ENCODE data around the gene SLC35A5.

The SLC35A5 gene

DNA sequence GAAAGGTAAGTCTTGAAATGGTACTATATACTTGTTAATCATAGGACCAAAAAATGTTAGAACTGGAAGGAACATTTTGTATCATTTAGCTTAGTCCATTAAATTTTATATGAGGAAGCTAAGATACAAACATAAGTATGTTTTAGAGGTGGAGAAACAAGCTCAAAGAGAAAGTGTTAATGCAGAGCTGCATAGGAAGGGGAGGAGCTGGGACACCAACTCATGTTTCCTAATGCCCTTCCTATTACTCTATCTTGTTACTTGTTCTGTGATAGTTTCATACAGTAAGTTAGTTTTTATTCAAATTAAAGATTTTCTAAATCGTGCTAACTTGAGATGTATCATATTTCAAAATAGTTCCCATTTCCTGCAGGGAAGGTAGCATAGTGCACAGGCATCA lies 7.4 kb downstream of the SLC35A5 start:
- no peak overlapping the region for H3K4me3 ChIP-seq (ENCODE audit: low read depth, low read length)

DNA sequence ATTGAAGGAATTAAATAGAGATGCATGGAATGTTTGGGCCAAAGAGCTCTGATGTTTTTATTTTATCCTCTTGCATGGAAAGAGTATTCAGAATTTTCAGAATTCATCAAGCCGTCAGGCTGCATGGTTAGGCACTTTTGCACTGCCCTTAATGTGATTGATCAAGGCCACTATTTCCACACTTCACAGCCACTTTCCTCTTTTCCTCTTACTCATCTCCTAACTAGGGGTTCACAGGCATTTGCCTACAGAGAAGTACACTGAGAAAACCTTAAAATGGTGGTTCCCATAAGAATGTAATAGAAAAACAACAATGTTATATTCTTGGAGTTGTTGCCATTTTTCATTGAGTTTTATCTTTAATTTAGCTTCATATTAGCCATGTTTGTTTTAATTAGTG lies 10.9 kb downstream of the SLC35A5 start:
- no peak overlapping the region for H3K4me3 ChIP-seq (ENCODE audit: low read depth, low read length)

DNA sequence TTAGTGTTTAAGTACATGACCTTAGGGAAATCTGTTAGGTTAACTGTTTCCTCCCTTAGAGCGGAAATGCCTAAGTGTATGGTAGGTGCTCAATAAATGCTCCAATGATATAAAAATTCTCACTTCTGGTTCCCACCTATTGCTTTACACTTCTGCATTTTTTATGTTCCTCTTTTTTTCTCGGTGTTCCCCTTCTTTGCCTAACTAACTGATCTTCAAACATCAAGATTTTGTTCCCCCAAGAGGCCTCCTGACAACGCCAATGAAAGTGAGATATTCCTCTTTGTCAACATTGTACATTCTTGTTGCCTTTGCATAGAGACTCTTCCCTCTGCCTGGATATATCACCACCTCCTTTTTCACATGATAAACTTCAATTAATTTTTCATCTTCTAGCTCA lies 17.4 kb downstream of the SLC35A5 start:
- H3K4me3 ChIP-seq (ENCODE audit: low read depth, low read length) = no peak overlapping the region

GRCh38 chr3:112579697-112580096 lies 17.9 kb downstream of the SLC35A5 start:
- no peak overlapping the region for H3K4me3 ChIP-seq (ENCODE audit: low read depth, low read length)

GRCh38 chr3:112582244-112582874 lies 20.5 kb downstream of the SLC35A5 start:
- H3K4me3 ChIP-seq (ENCODE audit: low read depth, low read length) = no peak overlapping the region

DNA sequence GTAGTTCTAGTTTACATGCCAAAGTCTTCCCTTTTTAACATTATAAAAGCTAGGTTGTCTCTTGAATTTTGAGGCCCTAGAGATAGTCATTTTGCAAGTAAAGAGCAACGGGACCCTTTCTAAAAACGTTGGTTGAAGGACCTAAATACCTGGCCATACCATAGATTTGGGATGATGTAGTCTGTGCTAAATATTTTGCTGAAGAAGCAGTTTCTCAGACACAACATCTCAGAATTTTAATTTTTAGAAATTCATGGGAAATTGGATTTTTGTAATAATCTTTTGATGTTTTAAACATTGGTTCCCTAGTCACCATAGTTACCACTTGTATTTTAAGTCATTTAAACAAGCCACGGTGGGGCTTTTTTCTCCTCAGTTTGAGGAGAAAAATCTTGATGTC lies 21.3 kb downstream of the SLC35A5 start:
- H3K4me3 ChIP-seq (ENCODE audit: low read depth, low read length) = no peak overlapping the region

GRCh38 chr3:112585782-112586181 lies 23.9 kb downstream of the SLC35A5 start:
- H3K4me3 ChIP-seq (ENCODE audit: low read depth, low read length) = no peak overlapping the region

DNA sequence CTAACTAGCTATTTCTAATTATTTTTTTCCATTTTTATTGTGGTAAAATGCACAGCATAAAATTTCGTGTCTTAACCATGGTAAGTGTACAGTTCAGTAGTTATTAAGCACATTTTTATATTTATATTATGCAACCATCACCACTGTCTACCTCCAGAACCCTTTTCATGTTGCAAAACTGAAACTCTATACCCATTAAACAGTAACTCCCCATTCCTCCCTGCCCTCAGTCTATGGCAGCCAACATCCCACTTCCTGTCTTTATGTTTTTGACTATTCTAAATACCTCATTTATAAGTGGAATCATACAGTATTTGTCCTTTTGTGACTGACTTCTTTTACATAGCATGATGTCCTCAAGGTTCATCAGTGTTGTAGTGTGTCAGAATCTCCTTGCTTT lies 25.5 kb downstream of the SLC35A5 start:
- no peak overlapping the region for H3K4me3 ChIP-seq (ENCODE audit: low read depth, low read length)

DNA sequence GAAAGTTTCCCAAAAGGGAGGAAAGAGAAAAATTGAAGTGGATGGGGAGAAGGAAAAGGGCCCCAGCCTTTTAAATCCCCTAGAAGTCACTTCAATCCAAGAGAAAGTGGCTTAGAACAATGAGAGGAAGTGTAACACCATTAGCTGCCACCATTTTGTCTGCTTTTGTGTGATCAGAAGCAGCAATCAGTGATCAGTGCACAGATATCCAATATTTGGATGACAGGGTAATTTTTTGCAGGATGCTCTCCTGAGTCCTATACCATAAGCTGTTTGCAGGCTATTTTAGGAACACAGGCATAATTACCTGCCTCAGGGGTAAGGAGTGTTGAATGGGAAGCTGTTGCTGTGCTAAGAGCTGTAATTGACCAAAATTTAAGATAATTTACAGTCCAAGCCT lies 31.4 kb downstream of the SLC35A5 start:
- H3K4me3 ChIP-seq (ENCODE audit: low read depth, low read length) = no peak overlapping the region

- H3K4me3 ChIP-seq (ENCODE audit: low read depth, low read length) = no peak overlapping the region
These were observed 33.0 kb downstream of the SLC35A5 start for GRCh38 chr3:112594856-112595255.

DNA sequence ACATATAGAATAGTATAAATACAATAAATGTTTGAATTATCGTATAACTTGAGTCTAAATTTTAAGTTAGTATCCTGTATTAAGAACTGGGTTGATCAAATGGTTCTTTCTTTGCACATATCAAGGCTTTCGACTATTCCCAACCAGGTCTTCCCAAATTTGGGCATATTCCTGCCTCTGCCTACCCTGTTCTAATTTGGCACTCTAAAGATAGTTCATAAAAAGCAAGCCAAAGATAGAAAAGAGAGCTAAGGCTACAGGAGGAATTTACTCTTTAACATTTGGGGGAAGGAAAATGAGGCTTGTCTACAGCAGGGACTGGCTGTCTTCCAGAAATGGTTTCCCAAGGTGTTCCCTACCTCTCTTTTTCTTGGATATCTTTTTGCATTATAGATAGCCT lies 36.1 kb downstream of the SLC35A5 start:
- no peak overlapping the region for H3K4me3 ChIP-seq (ENCODE audit: low read depth, low read length)

- no peak overlapping the region for H3K4me3 ChIP-seq (ENCODE audit: low read depth, low read length)
These were observed 36.9 kb downstream of the SLC35A5 start for GRCh38 chr3:112598731-112599130.

GRCh38 chr3:112602217-112602838 lies 40.5 kb downstream of the SLC35A5 start:
- H3K4me3 ChIP-seq (ENCODE audit: low read depth, low read length) = no peak overlapping the region

- no peak overlapping the region for H3K4me3 ChIP-seq (ENCODE audit: low read depth, low read length)
These were observed 42.7 kb downstream of the SLC35A5 start for GRCh38 chr3:112604536-112604935.

GRCh38 chr3:112605285-112605684 lies 43.4 kb downstream of the SLC35A5 start:
- H3K4me3 ChIP-seq (ENCODE audit: low read depth, low read length) = no peak overlapping the region

- no peak overlapping the region for H3K4me3 ChIP-seq (ENCODE audit: low read depth, low read length)
These were observed 44.3 kb downstream of the SLC35A5 start for GRCh38 chr3:112606098-112606497.

DNA sequence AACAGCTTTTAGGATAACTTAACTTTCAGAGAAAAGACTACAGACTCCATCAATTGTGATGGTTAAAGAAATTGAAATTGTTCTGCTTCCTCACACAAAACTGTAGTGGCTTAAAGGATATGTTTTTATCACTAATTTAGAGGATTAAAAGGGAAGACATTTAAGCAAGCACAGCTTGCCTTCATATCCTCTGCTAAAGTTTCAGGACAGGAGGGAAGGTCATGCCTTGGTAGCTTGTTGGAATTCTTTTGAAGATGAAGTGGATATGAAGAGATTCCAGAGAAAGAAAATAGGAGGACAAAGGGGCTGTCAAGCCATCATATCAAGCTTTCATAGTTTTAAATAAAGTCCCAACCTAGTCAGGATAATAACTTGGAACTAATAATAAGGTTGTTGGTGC lies 46.0 kb downstream of the SLC35A5 start:
- H3K4me3 ChIP-seq (ENCODE audit: low read depth, low read length) = no peak overlapping the region

- no peak overlapping the region for H3K4me3 ChIP-seq (ENCODE audit: low read depth, low read length)
These were observed 48.3 kb downstream of the SLC35A5 start for GRCh38 chr3:112610121-112610520.

GRCh38 chr3:112611752-112612515 lies 50.1 kb downstream of the SLC35A5 start:
- H3K4me3 ChIP-seq (ENCODE audit: low read depth, low read length) = no peak overlapping the region

GRCh38 chr3:112615989-112616731 lies 54.3 kb downstream of the SLC35A5 start:
- no peak overlapping the region for H3K4me3 ChIP-seq (ENCODE audit: low read depth, low read length)

DNA sequence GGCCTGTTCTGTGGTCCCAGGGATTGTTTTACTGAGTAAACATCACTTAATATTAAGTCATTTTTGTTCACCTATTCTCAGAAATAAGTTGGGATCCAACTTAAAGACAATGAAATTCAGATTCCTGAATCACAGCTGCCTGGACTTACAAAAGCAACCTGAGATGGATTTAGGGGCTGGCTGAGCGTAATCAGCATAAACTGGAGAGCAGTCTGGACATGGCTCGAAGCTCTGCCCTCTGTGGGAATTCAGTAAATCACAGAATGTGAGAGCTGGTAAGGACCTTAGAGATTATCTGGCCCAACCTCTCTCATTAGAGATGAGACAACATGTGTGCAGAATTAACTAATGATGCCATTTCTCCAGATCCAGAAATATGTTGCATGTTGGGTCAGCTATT lies 55.4 kb downstream of the SLC35A5 start:
- no peak overlapping the region for H3K4me3 ChIP-seq (ENCODE audit: low read depth, low read length)

GRCh38 chr3:112619295-112619694 lies 57.5 kb downstream of the SLC35A5 start:
- no peak overlapping the region for H3K4me3 ChIP-seq (ENCODE audit: low read depth, low read length)

Measured in iPS-11a (cell line).